NB4 (cell line): Measurements from ENCODE around the gene SUN5.
"Not testable (repeated sequence)": the region's sequence is repeated elsewhere in the genome, so short reads cannot be mapped to it uniquely, and the experiment has no call there.

Experiments
- DNase-seq: peaks from one replicate; pipeline ENCODE4 v3.0.0; 2010; ENCODE audit warnings: low read depth
- H3K4me3 ChIP-seq: one replicate; pipeline ENCODE4 v1.5.1; 2011; ENCODE audit warnings: mild to moderate bottlenecking, low read depth, low read length, moderate library complexity
- CTCF ChIP-seq: IDR thresholded peaks from one replicate; pipeline ENCODE4 v1.5.1; 2012; ENCODE audit warnings: low read depth, low read length
- MAX ChIP-seq: IDR thresholded peaks from 2 replicates; pipeline ENCODE4 v1.6.1; 2011; ENCODE audit warnings: low read depth, low read length
- MYC ChIP-seq: IDR thresholded peaks from 2 replicates; pipeline ENCODE4 v1.6.1; 2011; ENCODE audit warnings: low read depth, low read length
- POLR2A ChIP-seq: IDR thresholded peaks from 2 replicates; pipeline ENCODE4 v1.6.1; 2011; ENCODE audit warnings: mild to moderate bottlenecking; ENCODE audit not compliant: insufficient read length; ENCODE audit errors: extremely low read depth

SUN5 gene

GRCh38 chr20:33004141-33004751 is at the start of gene SUN5:
TSS of gene SUN5 (minus strand) at chr20:33004433. CDS start at chr20:33004340, 93 bp downstream.
- DNase-seq = no peak
- TF ChIP-seq MYC = no peak
- TF ChIP-seq POLR2A = no peak
- H3K4me3 ChIP-seq = no peak within 1 kb of the TSS

- no peak for DNase-seq
- no peak for TF ChIP-seq MAX
- TF ChIP-seq CTCF = no peak
- no peak for TF ChIP-seq MYC
- TF ChIP-seq POLR2A = no peak
- no peak within 1 kb of the TSS for H3K4me3 ChIP-seq
Observed at GRCh38 chr20:33053291-33054106, 49.3 kb upstream of the SUN5 start, which contains the start of gene BPIFB3. TSS of gene BPIFB3 (plus strand) at chr20:33053903. CDS start at chr20:33055436, 1,533 bp downstream.

GRCh38 chr20:33051333-33051732 is 47.1 kb upstream of the SUN5 start:
- no peak overlapping the region for H3K4me3 ChIP-seq
- no peak for DNase-seq
- no peak for TF ChIP-seq MYC
- no peak for TF ChIP-seq POLR2A
- no peak for TF ChIP-seq MAX
- no peak for TF ChIP-seq CTCF

- no peak for DNase-seq
- no peak for TF ChIP-seq MAX
- no peak for TF ChIP-seq MYC
- TF ChIP-seq POLR2A = no peak
- TF ChIP-seq CTCF = no peak
- no peak overlapping the region for H3K4me3 ChIP-seq
Observed at GRCh38 chr20:33046412-33046811, 42.2 kb upstream of the SUN5 start.

- not testable (repeated sequence) for DNase-seq, H3K4me3 ChIP-seq
Observed at GRCh38 chr20:33045129-33045721, 41.0 kb upstream of the SUN5 start.

- TF ChIP-seq CTCF (no peak), POLR2A (no peak), MAX (no peak), MYC (no peak)
- DNase-seq = no peak
- H3K4me3 ChIP-seq = no peak overlapping the region
Observed at GRCh38 chr20:33043731-33044181, 39.5 kb upstream of the SUN5 start.
